Natural killer cell treated with Interleukin-12 subunit alpha and Interleukin-12 subunit beta and Interleukin-15 and Interleukin-18, amount 100 ng/mL, for 72 hours (primary cell): ENCODE measurements around the gene SHC2. TPM values are rescaled to one million over a fixed set of nuclear protein-coding genes. Genes with fewer than 3 reads are reported as not detected.
"Not testable (repeated sequence)": the region's sequence is repeated elsewhere in the genome, so short reads cannot be mapped to it uniquely, and the experiment has no call there.

ENCODE experiments used
- ATAC-seq, 2 donors: fragments of 150-1000 bp; cut with Tn5 transposase in 1 of 2; sonication (Bioruptor Pico), chemical (Tn5 transposase) in 1 of 2; 2 replicates each; pipeline ENCODE4 v1.10.0; 2021
- DNase-seq: peaks from one replicate; pipeline ENCODE4 v3.0.0; 2022; ENCODE audit warnings: low spot score
- H3K27ac Mint-ChIP-seq, 2 donors: 1 replicate in 1 of 2; 2 replicates in 1 of 2; pipeline ENCODE4 v1.8.0; 2022; ENCODE audit warnings: mixed read lengths in 2 of 2, mild to moderate bottlenecking in 1 of 2, moderate library complexity in 1 of 2
- H3K27me3 Mint-ChIP-seq, 2 donors: 1 replicate in 1 of 2; 2 replicates in 1 of 2; pipeline ENCODE4 v1.8.0; 2022; ENCODE audit warnings: mixed read lengths in 2 of 2
- H3K36me3 Mint-ChIP-seq: one replicate; pipeline ENCODE4 v1.8.0; 2022; ENCODE audit warnings: mixed read lengths
- H3K4me1 Mint-ChIP-seq, 2 donors: 1 replicate in 1 of 2; 2 replicates in 1 of 2; pipeline ENCODE4 v1.8.0; 2022; ENCODE audit warnings: low read depth in 2 of 2, mixed read lengths in 2 of 2, mild to moderate bottlenecking in 1 of 2
- H3K4me3 Mint-ChIP-seq: one replicate; pipeline ENCODE4 v1.8.0; 2022; ENCODE audit warnings: mixed read lengths
- H3K9me3 Mint-ChIP-seq: 2 replicates; pipeline ENCODE4 v1.8.0; 2022; ENCODE audit warnings: mixed read lengths
- total RNA-seq, 2 donors: library from RNA; stranded (reverse); gene quantifications; one replicate each; pipeline ENCODE4 v1.2.3, GENCODE V29; 2022

SHC2 gene
- total RNA-seq, 2 donors from 2014 or later: 0.67 TPM; not detected in 1

GRCh38 chr19:425056-425455, 35.8 kb downstream of the SHC2 start:
- no peak for ATAC-seq
- Mint-ChIP-seq H3K4me3 (no peak overlapping the region), H3K9me3 (no peaks in the 10 kb centered on the region), H3K36me3 (no peaks in the 10 kb centered on the region), H3K4me1 (no peaks in the 10 kb centered on the region), H3K27me3 (no peaks in the 10 kb centered on the region), H3K27ac (no peak overlapping the region)
- peak; percentile 39 for DNase-seq

GRCh38 chr19:424546-424945, 36.3 kb downstream of the SHC2 start:
- Mint-ChIP-seq H3K27me3 (no peaks in the 10 kb centered on the region), H3K4me3 (no peak overlapping the region), H3K4me1 (no peaks in the 10 kb centered on the region), H3K9me3 (no peaks in the 10 kb centered on the region), H3K27ac (no peak overlapping the region), H3K36me3 (no peaks in the 10 kb centered on the region)
- ATAC-seq: no peak
- DNase-seq: peak; percentile 44

GRCh38 chr19:423691-424466, 37.0 kb downstream of the SHC2 start:
- no peak for ATAC-seq
- H3K27ac Mint-ChIP-seq: no peak overlapping the region
- no peak overlapping the region for H3K4me3 Mint-ChIP-seq

GRCh38 chr19:422917-423226, 38.0 kb downstream of the SHC2 start:
- DNase-seq: peak; percentile 29
- not testable (repeated sequence) for H3K36me3 Mint-ChIP-seq, H3K27ac Mint-ChIP-seq, H3K27me3 Mint-ChIP-seq, H3K9me3 Mint-ChIP-seq, H3K4me1 Mint-ChIP-seq, ATAC-seq, H3K4me3 Mint-ChIP-seq

More at GRCh38 chr19:423691-424466, 37.0 kb downstream of the SHC2 start:
- Mint-ChIP-seq H3K9me3 (no peaks in the 10 kb centered on the region), H3K27me3 (no peaks in the 10 kb centered on the region), H3K4me1 (no peaks in the 10 kb centered on the region), H3K36me3 (no peaks in the 10 kb centered on the region)
- peak; percentile 59 for DNase-seq

- H3K4me1 Mint-ChIP-seq: no peaks in the 10 kb centered on the region
- H3K27me3 Mint-ChIP-seq: no peaks in the 10 kb centered on the region
- H3K9me3 Mint-ChIP-seq: no peaks in the 10 kb centered on the region
- peak; percentile 58 for DNase-seq
- no peak overlapping the region for H3K4me3 Mint-ChIP-seq
- no peaks in the 10 kb centered on the region for H3K36me3 Mint-ChIP-seq
- H3K27ac Mint-ChIP-seq: no peak overlapping the region
- no peak for ATAC-seq
Measured at GRCh38 chr19:422213-422916, 38.5 kb downstream of the SHC2 start.

- no peaks in the 10 kb centered on the region for H3K27me3 Mint-ChIP-seq
- DNase-seq: peak; percentile 32
- H3K4me1 Mint-ChIP-seq: no peaks in the 10 kb centered on the region
- H3K36me3 Mint-ChIP-seq: no peaks in the 10 kb centered on the region
- H3K27ac Mint-ChIP-seq: no peak overlapping the region
- ATAC-seq: no peak
- H3K4me3 Mint-ChIP-seq: no peak overlapping the region
- no peaks in the 10 kb centered on the region for H3K9me3 Mint-ChIP-seq
Measured at GRCh38 chr19:419721-420515, 40.9 kb downstream of the SHC2 start.

GRCh38 chr19:418761-419671, 41.8 kb downstream of the SHC2 start:
- DNase-seq (peak; percentile 13), ATAC-seq (no peak)
- Mint-ChIP-seq H3K4me1 (no peaks in the 10 kb centered on the region), H3K27ac (no peak overlapping the region), H3K4me3 (no peak overlapping the region), H3K36me3 (no peaks in the 10 kb centered on the region), H3K9me3 (no peaks in the 10 kb centered on the region), H3K27me3 (no peaks in the 10 kb centered on the region)

GRCh38 chr19:416416-416815, 44.4 kb downstream of the SHC2 start:
- H3K27ac Mint-ChIP-seq: no peak overlapping the region
- H3K36me3 Mint-ChIP-seq: no peaks in the 10 kb centered on the region

GRCh38 chr19:415292-415691, 45.5 kb downstream of the SHC2 start:
- ATAC-seq: no peak

More at GRCh38 chr19:416416-416815, 44.4 kb downstream of the SHC2 start:
- DNase-seq: peak; percentile 44
- Mint-ChIP-seq H3K4me1 (no peaks in the 10 kb centered on the region), H3K9me3 (no peaks in the 10 kb centered on the region), H3K4me3 (no peak overlapping the region), H3K27me3 (no peaks in the 10 kb centered on the region)
- ATAC-seq: no peak

GRCh38 chr19:413756-414420, 46.9 kb downstream of the SHC2 start:
- Mint-ChIP-seq H3K27ac (no peak overlapping the region), H3K27me3 (peaks cover 5 to 8% of the 10 kb centered on the region in 2 donors), H3K4me1 (peaks cover 4 to 5% of the 10 kb centered on the region in 2 donors), H3K9me3 (no peaks in the 10 kb centered on the region), H3K4me3 (no peak overlapping the region), H3K36me3 (no peaks in the 10 kb centered on the region)
- DNase-seq: peak; percentile 47
- ATAC-seq: no peak

More at GRCh38 chr19:415292-415691, 45.5 kb downstream of the SHC2 start:
- DNase-seq: no peak
- Mint-ChIP-seq H3K4me1 (no peaks in the 10 kb centered on the region), H3K27ac (no peak overlapping the region), H3K27me3 (no peaks in the 10 kb centered on the region), H3K36me3 (no peaks in the 10 kb centered on the region), H3K4me3 (no peak overlapping the region), H3K9me3 (no peaks in the 10 kb centered on the region)

GRCh38 chr19:412356-413355, 48.2 kb downstream of the SHC2 start:
- peak; percentile 55 for DNase-seq
- no peak for ATAC-seq
- Mint-ChIP-seq H3K27me3 (peaks cover 5 to 8% of the 10 kb centered on the region in 2 donors), H3K4me3 (no peak overlapping the region), H3K36me3 (no peaks in the 10 kb centered on the region), H3K27ac (no peak overlapping the region), H3K9me3 (no peaks in the 10 kb centered on the region), H3K4me1 (peaks cover 4 to 5% of the 10 kb centered on the region in 2 donors)
